ENCODE results near the gene TEX13B. TPM values are rescaled to one million over a fixed set of nuclear protein-coding genes. Genes with fewer than 3 reads are reported as not detected.
"Not testable (repeated sequence)": the region's sequence is repeated elsewhere in the genome, so short reads cannot be mapped to it uniquely, and the experiment has no call there.

The TEX13B gene
- total RNA-seq, 1 donor, result not detected

DNA sequence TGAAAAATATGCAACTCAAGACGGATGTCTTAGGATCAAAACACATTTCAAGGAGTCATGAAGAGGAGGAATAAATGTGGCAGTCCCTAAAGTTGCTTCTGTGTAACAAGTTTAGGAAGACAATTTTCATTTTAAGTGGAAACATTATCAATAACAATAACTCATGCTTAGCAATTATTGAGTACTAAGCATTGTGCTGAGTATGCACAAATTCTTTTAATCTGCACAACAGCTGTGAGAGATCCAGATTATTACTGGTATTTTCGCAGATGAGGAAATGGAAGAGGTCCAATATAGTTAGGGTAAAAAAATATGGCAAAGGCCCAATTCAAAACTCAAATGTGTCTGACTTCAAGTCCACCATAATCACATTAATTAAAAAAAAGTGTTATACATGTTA, 2.9 kb upstream of the TEX13B start:
- no peak for DNase-seq (ENCODE audit: low read depth)
- H3K4me3 ChIP-seq (ENCODE audit: low read depth, low read length), result no peak overlapping the region

DNA sequence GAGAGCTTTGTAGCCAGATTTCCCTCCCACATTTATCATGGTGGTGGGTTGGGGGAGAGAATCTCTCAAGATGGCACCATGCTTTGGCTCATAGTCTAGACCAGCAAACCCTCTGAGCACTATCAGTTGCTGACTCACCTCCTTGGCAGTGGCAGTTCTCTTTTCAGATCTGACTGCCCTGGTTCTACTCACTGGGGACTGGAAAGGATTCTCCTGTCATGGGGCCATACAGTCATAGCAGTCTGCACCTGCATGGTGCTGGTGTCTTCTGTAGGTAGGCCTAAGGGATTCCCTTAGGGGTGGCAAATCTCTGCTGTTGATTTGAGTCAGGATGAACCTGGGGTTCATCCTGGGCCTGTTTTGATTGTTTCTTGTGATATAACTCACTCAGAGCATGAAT, 2.6 kb downstream of the TEX13B start:
- no peak overlapping the region for H3K4me3 ChIP-seq (ENCODE audit: low read depth, low read length)
- DNase-seq (ENCODE audit: low read depth), result no peak
- TF ChIP-seq, protein P1, sequence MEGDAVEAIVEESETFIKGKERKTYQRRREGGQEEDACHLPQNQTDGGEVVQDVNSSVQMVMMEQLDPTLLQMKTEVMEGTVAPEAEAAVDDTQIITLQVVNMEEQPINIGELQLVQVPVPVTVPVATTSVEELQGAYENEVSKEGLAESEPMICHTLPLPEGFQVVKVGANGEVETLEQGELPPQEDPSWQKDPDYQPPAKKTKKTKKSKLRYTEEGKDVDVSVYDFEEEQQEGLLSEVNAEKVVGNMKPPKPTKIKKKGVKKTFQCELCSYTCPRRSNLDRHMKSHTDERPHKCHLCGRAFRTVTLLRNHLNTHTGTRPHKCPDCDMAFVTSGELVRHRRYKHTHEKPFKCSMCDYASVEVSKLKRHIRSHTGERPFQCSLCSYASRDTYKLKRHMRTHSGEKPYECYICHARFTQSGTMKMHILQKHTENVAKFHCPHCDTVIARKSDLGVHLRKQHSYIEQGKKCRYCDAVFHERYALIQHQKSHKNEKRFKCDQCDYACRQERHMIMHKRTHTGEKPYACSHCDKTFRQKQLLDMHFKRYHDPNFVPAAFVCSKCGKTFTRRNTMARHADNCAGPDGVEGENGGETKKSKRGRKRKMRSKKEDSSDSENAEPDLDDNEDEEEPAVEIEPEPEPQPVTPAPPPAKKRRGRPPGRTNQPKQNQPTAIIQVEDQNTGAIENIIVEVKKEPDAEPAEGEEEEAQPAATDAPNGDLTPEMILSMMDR (IDR thresholded peaks at IDR 0.05; ENCODE audit: insufficient read depth, low read depth, low read length), result no peak

More for the DNA sequence above, 2.9 kb upstream of the TEX13B start:
- TF ChIP-seq, protein P1 (IDR thresholded peaks at IDR 0.05; ENCODE audit: insufficient read depth, low read depth, low read length), result no peak

DNA sequence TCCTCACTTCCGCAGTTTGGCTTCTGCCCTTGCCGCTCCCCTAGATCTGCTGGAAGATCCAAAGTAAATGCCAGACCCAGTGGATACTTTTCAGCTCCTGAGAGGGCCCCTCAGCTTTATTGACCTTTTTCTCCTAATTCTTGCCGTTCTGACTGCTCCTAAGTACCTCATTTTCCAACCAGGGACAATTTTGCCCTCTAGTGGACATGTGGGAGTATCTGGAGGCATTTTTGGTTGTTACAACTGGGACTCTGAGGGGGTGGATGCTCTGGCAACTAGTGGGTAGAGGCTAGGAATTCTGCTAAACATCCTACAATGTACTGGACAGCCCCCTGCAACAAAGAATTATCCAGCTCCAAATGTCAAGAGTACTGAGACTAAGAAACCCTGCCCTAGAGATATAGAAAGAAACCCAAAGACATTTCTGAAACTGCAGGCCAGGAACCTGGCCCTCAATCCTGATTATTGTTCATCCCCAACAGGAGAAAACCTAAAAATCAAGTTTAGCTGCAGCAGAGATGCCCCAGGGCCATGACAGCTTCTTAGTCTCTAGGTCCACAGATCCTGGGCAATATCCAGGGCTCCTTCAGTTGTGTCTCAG, 3.4 kb downstream of the TEX13B start:
- TF ChIP-seq, protein P1 (IDR thresholded peaks at IDR 0.05; ENCODE audit: insufficient read depth, low read depth, low read length), result peak; percentile 64
- peak; percentile 36 for DNase-seq (ENCODE audit: low read depth)
- no peak overlapping the region for H3K4me3 ChIP-seq (ENCODE audit: low read depth, low read length)

DNA sequence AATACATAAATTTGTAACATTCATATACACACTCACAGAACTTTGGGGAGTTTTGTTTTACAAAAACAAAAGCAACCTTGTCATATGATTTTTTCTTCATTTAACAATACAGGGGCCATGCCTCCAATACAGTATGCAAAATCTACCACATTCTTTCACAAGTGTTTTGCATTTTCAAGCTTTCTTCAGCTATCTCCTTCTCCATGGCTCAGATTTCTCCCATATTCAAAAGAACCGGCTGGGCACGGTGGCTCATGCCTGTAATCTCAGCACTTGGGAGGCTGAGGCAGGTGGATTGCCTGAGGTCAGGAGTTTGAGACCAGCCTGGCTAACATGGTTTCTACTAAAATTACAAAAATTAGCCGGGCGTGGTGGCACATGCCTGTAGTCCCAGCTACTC, 4.1 kb downstream of the TEX13B start:
- TF ChIP-seq, protein P1 (IDR thresholded peaks at IDR 0.05; ENCODE audit: insufficient read depth, low read depth, low read length), result no peak
- no peak overlapping the region for H3K4me3 ChIP-seq (ENCODE audit: low read depth, low read length)
- no peak for DNase-seq (ENCODE audit: low read depth)

- peak; percentile 53 for DNase-seq (ENCODE audit: low read depth)
- no peak overlapping the region for H3K4me3 ChIP-seq (ENCODE audit: low read depth, low read length)
- TF ChIP-seq, protein P1 (IDR thresholded peaks at IDR 0.05; ENCODE audit: insufficient read depth, low read depth, low read length), result no peak
These were observed 10.5 kb downstream of the TEX13B start for GRCh38 chrX:107971636-107972035.

- TF ChIP-seq, protein P1 (IDR thresholded peaks at IDR 0.05; ENCODE audit: insufficient read depth, low read depth, low read length), result no peak
- H3K4me3 ChIP-seq (ENCODE audit: low read depth, low read length), result no peak overlapping the region
- DNase-seq (ENCODE audit: low read depth), result no peak
These were observed 12.1 kb downstream of the TEX13B start for GRCh38 chrX:107970073-107970472.

DNA sequence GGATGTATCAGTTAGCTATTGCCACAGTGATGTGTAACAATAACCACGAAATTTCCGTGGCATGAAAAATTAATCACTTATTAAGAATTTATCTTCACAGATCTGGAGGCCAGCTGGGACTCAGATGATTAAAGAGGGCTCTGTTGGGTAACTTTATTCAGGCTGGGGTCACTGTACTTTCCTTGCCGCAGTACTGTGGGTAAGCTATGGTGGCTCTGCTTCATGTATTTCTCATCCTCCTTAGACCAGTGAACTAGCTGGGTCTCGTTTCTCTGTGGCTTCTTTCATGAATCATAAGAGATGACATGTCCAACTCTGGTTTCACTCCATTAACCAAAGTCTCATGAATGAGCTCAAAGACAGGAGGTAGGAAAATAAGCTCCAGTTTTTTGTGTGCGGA, 13.5 kb downstream of the TEX13B start:
- DNase-seq (ENCODE audit: low read depth), result no peak
- no peak overlapping the region for H3K4me3 ChIP-seq (ENCODE audit: low read depth, low read length)
- TF ChIP-seq, protein P1 (IDR thresholded peaks at IDR 0.05; ENCODE audit: insufficient read depth, low read depth, low read length), result no peak

GRCh38 chrX:107955337-107955736, 26.8 kb downstream of the TEX13B start:
- not testable (repeated sequence) for H3K4me3 ChIP-seq (ENCODE audit: low read depth, low read length); DNase-seq (ENCODE audit: low read depth)
